Fibroblast of upper back skin (primary cell): ENCODE data around the gene SPEM3.
"Not testable (repeated sequence)": the region's sequence is repeated elsewhere in the genome, so short reads cannot be mapped to it uniquely, and the experiment has no call there.

Experiments used
- DNase-seq: peaks from one replicate; pipeline ENCODE4 v3.0.0-alpha.2; 2013

Gene SPEM3

GRCh38 chr17:7443499-7444485 is 15.1 kb downstream of the SPEM3 start:
- peak; percentile 67 for DNase-seq

DNA sequence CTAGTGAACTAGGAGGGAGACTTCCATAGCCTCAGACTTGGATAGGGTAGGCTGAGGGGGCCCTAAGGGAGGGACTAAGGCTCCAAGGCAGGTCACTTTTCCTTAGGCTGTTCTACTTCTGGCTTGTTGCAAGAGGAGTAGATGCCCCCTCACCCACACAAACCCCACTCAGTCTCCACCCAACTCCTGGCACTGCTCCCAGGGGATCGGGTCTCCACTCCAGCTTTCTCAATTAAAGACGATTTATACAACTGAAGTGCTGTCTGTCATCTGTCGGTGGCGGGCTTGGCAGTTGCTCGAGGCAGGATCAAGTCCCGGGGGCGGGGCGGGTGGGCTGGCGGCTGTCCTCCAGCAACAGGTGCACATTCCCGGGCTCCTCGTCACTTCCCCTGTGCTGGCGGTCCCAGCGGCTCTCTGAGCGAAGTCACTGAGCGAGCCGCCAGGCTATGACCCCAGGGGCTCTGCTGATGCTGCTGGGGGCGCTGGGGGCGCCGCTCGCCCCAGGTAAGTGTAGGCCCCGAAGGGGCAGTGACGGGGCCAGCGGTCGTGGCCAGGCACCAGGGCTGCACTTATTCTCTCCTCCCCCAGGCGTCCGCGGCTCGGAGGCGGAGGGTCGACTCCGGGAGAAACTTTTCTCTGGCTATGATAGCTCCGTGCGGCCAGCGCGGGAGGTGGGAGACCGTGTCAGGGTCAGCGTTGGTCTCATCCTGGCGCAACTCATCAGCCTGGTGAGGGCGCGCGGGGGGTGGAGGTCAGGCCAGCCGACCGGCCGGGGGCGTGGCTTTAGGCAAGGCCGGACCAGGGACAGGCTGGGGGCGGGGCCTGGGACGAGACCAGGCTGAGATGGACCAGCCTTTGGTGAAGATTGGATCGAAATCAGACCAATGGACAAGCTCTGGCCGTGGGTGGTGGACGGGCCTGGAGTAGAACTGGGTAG is 16.3 kb downstream of the SPEM3 start, which contains the start of gene CHRNB1:
Gene CHRNB1, plus strand, starts transcription at position 380 of the 937 bp plus-strand sequence. Its CDS starts 67 bp downstream, at position 447.
- DNase-seq: no peak

- no peak for DNase-seq
These were observed 16.9 kb downstream of the SPEM3 start for GRCh38 chr17:7445619-7445968.

- DNase-seq: no peak
These were observed 19.8 kb downstream of the SPEM3 start for GRCh38 chr17:7448461-7448860.

DNA sequence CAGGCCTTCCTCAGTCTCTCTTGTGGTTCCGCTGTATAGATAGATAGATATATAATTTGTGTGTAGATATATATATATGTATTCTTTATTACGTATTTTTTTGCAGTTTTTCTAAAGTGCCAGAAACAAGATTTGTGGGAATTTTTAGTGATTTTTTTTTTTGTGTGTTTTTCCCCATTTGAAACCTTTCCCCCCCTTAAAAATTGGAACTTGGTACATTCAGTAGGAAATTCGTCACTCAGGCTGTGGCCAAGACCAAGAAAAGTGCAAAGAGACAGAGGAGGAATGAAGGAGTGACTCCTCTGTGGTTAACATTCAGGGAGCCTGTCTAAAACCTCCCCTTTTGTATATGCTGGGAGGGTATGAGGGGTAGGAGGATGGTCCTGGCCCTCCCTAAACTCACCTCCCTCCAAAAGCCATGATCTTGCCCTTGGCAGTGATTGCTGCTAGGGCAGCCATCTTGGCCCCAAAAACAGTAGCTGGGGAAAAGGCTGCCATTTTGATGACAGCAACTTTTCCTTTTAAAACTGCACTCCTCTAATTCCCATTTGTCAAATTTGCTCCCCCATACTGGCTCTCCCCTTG is 31.4 kb downstream of the SPEM3 start:
- no peak for DNase-seq

GRCh38 chr17:7460850-7461660 is 32.4 kb downstream of the SPEM3 start:
- no peak for DNase-seq

DNA sequence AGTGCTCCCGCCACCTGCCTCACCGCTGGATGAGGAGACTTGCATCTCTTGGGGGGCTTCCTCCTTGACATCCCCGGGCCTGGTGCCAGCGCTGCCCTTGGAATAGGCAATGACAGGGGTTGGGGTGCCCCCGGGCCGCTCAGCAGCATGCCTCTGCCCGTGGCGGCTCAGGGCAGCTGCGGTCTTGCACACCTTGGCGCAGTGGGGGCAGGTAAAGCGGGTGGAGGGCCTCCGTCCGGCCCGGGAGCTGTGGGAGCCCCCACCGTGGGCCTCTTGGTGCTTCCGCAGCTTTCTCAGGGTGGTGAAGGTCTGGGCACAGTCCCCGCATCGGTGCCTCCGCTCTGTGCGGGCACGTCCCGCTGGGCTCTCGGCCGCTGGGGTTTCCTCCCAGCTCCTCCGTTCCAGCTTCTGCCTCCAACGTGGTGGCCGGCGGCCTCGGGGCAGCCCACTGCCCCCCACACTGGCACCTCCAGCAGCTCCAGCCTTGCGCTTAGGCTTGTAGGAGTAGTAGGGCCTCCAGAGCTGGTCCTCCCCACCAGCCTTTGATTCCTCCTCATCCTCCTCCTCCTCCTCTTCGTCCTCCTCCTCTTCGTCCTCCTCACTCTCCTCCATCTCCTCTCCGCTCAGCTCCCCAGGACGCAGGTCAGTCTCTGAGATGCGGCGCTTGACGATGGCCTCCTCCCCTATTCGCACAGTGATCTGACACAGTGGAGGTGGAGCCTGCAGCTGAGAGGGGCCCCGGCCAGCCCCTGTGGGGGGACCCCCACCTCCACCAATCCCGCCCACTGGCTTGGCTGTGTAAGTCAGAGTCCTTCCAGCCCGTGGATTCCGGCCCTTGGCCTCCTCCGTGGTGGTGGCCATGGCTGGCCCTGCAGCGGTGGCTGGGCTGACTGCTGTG is 34.1 kb downstream of the SPEM3 start:
- no peak for DNase-seq

DNA sequence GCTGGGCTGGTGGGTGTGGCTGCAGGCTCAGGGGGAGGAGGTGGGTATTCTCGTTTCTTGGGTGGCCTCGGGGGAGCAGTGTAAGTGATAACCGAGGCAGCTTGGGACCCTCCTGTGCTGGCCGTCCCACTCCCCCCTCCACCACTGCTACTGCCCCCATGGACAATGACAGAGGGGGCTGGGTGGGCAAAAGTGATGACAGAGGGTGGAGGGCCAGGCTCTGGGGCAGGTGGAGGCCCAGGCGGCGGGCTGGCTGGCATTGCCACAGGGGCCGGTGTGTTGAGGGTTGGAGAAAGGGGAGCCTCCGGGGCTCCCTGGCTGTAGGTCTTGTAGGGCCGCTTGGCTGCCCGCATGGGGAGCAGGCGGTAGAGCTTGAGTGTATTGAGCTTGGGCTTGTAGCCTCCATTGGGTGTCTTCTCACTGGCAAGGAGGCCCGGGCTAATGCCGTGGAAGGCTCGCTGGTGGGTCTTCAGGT is 34.8 kb downstream of the SPEM3 start:
- DNase-seq: no peak

DNA sequence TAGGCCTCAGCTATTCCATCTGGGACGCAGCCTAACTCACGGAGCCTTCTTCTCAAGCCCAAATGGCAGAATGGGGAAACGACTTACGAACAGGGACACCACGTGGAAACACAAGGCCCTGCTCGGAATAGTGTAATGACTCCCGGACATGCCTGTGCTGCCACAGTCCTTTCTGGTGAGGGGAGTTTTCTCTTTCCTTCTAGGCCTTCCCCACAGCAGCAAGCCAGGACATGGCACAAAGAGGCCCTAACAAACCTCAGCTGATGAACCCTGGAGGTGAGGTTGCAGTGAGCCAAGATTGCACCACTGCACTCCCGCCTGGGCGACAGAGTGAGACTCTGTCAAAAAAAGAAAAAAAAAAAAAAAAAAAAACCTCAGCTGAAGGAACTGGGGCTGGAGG is 35.4 kb downstream of the SPEM3 start:
- no peak for DNase-seq

GRCh38 chr17:7465597-7466275 is 37.1 kb downstream of the SPEM3 start:
- DNase-seq: no peak

DNA sequence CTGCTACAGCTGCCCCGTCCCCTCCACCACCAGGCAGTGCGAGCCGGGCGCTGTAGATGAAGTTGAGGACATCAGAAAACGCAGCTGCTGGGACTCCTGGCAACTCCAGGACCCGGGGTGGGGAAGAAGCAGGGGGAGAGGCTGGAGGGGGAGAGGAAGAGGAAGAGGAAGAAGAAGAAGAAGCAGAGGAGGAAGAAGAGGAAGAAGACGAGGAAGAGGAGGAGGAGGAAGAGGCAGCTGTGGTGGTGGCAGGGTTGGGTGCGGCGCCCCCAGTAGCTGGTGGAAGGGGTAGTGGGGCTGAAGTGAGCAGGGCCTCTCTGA is 37.6 kb downstream of the SPEM3 start:
- no peak for DNase-seq

- DNase-seq: no peak
These were observed 38.1 kb downstream of the SPEM3 start for GRCh38 chr17:7466639-7467341.

GRCh38 chr17:7467498-7467897 is 38.8 kb downstream of the SPEM3 start:
- DNase-seq: no peak

GRCh38 chr17:7468290-7468689 is 39.6 kb downstream of the SPEM3 start:
- DNase-seq: no peak

DNA sequence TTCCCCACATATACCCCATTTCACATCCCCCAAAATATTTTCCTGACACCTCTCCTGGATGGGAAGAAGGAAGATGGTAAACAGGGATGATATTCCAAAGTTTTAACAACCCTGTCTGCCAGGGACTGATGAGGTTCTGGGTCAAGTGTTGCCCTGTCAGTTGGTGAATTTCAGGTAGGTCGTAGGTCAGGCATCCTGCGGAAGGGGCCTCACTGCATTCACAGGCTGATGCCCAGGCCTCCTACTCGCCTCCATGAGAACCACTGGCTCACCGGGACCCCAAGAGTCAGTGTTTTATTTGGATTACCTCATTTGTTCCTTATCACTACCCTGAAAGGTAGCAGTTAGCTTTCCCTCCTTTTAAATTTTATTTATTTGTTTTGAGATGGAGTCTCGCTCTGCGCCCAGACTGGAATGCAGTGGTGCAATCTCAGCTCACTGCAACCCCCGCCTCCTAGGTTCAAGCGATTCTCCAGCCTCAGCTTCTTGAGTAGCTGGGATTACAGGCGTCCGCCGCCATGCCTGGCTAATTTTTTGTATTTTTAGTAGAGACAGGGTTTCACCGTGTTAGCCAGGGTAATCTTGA is 40.2 kb downstream of the SPEM3 start:
- DNase-seq: no peak

GRCh38 chr17:7469843-7470242 is 41.2 kb downstream of the SPEM3 start:
- not testable (repeated sequence) for DNase-seq

- DNase-seq: not testable (repeated sequence)
These were observed 41.9 kb downstream of the SPEM3 start for GRCh38 chr17:7470457-7470973.

GRCh38 chr17:7471729-7472128 is 43.1 kb downstream of the SPEM3 start:
- no peak for DNase-seq

DNA sequence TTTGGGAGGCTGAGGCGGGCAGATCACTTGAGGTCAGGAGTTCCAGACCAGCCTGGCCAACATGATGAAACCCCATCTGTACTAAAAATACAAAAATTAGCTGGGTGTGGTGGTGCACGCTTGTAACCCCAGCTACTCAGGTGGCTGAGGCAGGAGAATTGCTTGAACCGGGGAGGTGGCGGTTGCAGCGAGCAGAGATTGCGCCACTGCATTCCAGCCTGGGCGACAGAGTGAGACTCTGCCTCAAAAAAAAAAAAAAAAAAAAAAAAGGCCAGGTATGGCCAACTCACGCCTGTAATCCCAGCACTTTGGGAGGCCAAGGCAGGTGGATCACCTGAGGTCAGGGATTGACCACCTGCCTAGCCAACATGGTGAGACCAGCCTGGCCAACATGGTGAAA is 46.1 kb downstream of the SPEM3 start:
- not testable (repeated sequence) for DNase-seq
